DMS53 (cell line): ENCODE measurements around the gene TSPO2.
"Not testable (repeated sequence)": the region's sequence is repeated elsewhere in the genome, so short reads cannot be mapped to it uniquely, and the experiment has no call there.

Experiments
- DNase-seq: peaks from one replicate; lab custom pipeline; 2025; lab: John Stamatoyannopoulos, UW

TSPO2 gene

DNA sequence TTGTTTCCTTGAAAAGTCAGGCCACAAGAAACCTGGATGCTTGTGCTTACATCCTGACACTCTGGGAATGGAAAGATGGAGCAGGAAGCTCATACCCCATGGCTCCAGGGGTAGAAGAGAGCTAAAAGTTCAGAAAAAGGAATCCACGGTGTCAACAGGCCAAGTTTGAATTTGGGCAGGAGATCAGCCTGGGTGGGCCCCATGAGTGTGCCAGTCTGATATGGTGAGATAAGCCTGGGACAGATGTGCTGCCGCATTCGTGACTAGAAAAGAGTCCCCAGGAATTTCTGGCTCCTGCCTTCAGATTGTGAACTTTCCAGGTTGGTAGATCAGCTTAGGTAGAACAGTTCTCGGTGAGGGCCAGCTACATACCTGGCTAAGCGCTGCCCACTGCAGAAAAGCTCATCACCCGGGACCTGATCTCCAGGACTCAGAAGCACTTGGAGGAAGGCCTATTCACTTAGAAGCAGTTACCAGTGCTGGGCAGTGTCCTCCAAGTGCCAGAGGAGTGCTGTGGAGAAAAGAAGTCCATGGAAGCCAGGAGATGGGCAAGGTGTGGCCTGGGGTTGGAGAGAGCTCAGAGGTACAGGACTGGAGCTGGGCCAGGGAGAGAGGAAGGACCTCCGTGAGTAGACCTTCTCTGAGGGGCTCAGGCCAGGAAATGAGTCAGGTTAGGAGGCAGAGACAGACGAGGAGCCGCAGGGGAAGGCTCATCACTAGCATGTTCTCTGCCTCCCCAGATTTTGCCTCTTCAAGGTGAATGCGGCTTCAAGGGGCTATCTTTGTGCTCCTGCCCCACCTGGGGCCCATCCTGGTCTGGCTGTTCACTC is at the start of gene TSPO2:
Gene TSPO2 (plus strand): TSS at position 242 of the 830 bp plus-strand sequence. CDS start 519 bp downstream, at position 761.
- no peak for DNase-seq

- no peak for DNase-seq
Observed at GRCh38 chr6:40992746-40993145, 49.5 kb upstream of the TSPO2 start.

- peak; percentile 82 for DNase-seq
Observed at GRCh38 chr6:40996591-40997233, 45.6 kb upstream of the TSPO2 start.

DNA sequence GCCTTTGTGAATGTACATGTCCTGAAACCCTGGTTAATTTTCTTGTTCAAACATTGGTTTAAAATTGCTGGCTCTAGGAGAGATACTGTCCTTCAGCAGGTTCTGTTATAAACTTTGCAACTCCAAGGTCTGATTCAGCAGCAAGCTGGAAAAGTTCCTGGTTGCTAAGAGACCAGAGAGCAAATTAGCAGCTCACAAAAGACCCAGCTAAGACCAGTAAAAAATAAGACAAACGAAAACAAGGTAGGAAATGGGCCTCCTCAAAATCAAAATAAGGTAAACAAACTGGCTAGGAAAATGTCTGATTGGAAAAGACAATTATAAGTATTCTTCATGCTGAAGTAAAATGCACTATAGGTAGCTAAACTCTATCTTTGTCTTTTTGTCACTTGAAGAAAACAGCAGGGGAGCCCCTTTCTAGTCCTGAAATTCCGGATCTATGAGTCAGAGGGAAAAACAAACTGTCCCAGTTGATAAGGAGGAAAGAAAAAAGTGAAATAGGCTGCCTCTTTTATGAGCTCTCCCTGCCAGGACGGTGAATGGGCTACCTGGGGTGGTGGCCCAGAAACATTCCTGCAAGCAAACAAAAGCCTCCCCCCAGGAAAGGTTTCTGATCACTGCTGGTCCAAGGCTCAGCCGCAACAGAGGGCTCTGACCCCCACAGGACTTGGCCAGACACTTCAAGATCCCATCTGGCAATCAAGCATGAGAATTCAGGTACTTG is 44.9 kb upstream of the TSPO2 start:
- peak; percentile 73 for DNase-seq

- no peak for DNase-seq
Observed at GRCh38 chr6:40998661-40999060, 43.6 kb upstream of the TSPO2 start.

DNA sequence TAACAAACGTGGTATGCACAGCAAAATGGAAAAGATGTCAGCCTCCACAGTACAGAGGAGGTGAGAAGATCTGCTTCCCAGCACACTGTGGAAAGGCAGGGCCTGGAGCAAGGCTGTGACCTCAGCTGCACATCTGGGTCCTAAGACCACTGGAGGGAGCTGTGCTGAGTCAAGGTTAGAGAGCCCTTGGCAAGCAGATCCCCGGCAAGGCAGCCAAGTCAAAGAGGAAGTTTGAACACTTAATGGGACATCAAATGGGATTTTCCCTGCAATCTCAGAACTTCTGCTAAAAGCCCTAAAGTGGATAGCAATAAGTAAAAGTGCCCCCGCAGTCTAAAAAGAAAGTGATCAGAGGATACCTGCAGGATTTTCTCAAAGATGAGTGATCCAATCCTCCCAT is 42.7 kb upstream of the TSPO2 start:
- peak; percentile 71 for DNase-seq

GRCh38 chr6:41000248-41000647 is 42.0 kb upstream of the TSPO2 start:
- no peak for DNase-seq

GRCh38 chr6:41002168-41002567 is 40.1 kb upstream of the TSPO2 start:
- DNase-seq, result no peak

DNA sequence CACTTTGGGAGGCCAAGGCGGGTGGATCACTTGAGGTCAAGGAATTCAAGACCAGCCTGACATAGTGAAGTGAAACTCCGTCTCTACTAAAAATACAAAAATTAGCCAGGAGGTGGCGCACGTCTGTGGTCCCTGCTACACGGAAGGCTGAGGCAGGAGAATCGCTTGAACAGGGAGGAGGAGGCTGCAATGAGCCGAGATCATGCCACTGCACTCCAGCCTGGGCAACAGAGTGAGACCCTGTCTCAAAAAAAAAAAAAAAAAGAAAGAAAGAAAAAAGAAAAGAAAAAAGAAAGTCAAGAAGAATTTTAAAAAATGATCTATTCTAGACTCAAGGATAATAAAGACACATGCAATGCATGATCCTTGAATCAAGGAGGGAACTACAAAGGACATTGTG is 36.0 kb upstream of the TSPO2 start:
- peak; percentile 83 for DNase-seq

- not testable (repeated sequence) for DNase-seq
Observed at GRCh38 chr6:41006980-41007379, 35.3 kb upstream of the TSPO2 start.

DNA sequence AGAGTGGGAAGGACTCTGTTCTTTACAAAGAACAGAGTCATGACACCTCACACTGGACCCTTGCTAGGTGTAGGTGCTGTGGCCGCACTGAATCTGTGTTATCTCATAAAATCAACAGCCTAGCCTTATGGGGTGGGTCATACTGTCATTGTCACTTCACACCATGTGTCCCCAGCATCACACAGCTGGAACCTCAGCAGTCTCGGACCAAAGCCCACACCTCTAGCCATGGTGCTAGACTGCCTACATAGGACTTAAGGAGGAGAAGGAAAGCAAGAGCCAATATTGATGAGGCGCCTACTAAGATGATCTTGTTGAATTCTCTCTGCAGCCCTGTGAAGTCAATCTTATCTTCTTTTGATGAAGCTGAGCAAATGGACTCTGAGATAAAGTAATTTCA is 34.3 kb upstream of the TSPO2 start:
- DNase-seq, result no peak

GRCh38 chr6:41009669-41010068 is 32.6 kb upstream of the TSPO2 start:
- DNase-seq, result no peak

DNA sequence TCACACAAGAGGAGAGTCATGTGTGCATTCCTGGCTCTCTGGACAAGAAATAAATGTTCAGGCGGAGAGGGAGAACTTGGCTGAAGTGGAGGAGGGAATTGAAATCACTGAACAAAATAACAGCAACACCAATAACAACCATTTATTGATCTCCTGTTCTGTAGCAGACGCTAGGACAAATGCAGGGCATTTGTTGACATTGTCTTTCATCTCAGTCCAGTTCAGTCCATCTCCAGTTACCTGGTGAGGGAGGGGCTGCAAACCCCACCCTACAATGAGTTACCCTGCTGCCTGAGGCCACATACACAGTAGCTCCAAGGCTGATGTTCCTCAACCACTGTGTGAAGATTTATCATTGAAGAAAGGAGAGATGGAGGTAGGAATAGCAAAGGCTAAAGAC is 30.6 kb upstream of the TSPO2 start:
- DNase-seq, result no peak

GRCh38 chr6:41013466-41014153 is 28.7 kb upstream of the TSPO2 start:
- no peak for DNase-seq

DNA sequence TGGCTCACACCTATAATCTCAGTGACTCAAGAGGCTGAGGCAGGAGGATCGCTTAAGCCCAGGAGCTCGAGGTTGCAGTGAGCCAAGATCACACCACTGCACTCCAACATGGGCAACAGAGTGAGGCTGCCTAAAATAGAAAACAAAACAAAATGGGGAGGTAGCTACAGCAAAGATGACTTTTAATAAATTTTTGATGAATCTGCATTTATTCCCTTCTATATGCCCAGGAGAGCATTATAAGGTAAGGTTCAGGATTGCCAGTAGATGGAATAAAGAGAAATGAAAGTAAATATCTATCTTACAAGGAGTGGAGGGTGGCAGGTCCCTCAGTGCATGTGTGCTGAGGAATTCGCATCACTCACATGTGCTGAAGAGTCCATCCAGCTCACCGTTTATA is 27.5 kb upstream of the TSPO2 start:
- no peak for DNase-seq

- not testable (repeated sequence) for DNase-seq
Observed at GRCh38 chr6:41015860-41016259, 26.4 kb upstream of the TSPO2 start.

DNA sequence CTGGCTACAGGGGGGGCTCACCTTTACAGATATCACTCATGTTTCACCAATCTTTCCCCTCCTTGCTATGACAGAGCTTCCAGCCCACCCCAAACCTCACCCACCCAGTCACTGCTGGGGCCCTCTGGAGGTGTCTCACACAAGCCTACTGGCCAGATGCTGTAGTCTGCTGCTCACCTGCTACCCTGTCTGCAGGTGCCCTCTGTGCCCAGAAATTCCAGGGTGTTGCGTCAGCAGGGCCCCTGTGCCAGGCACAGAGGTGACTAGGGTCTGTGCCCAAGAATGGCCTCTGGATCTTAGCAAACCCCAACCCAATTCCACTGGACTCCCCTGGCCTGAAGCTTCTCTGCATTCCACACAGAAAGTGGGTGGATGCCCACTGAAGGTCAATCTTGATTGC is 24.6 kb upstream of the TSPO2 start:
- no peak for DNase-seq

DNA sequence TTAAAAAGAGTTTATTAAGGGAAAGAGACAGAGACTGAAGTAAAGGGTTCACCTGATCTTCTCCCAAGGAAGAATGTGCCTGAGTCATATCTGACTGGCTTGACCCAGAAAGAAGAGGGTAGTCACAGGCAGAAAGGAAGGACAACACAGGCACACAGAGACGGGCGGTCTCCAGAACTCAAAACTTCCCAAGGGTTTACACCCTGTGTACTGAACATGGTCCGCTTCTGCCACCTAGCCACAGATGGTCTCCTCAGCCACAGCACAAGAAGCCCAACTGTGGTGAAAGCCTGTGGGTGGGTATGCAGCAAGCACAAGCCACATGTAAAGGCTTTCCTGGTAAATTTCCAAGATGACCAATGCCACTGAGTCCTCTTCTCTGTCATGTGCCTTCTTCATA is 20.4 kb upstream of the TSPO2 start:
- DNase-seq, result peak; percentile 45

- peak; percentile 51 for DNase-seq
Observed at GRCh38 chr6:41022294-41022693, 20.0 kb upstream of the TSPO2 start.

GRCh38 chr6:41023114-41023513 is 19.2 kb upstream of the TSPO2 start:
- no peak for DNase-seq

GRCh38 chr6:41025966-41026530 is 16.2 kb upstream of the TSPO2 start:
- no peak for DNase-seq

DNA sequence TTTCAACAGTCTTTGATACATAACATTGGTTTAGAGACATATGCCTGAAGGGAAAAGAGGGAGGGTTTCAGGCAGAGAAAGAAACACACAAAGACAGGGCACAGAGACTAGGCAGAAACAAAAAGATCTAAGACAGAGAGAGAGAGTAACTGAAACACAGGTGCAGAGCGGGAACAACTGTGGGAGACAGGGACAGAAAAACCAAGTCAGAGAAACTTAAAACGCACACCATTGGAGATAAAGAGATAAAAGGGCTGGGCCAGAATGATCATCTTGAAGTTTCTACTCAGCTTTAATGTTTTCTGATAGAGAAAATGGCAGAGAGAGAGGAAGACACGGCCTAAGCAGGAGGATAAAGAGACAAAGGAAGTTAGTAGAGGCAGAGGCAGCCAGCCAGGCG is 15.0 kb upstream of the TSPO2 start:
- DNase-seq, result no peak
